MCF 10A (cell line): ENCODE results near the gene ALOXE3. TPM values are rescaled to one million over a fixed set of nuclear protein-coding genes. Genes with fewer than 3 reads are reported as not detected.

Source experiments
- BruUV-seq: library from RNA; stranded (reverse); fragments of 400-500 nt; replicated peaks from 2 replicates; lab custom pipeline; 2021; lab: Mats Ljungman, UMichigan
- CTCF ChIA-PET: fragments of 300-600 bp; sonication (Branson Sonifier 250); formaldehyde crosslinking; extraction: SDS; loops from one replicate; lab custom pipeline; 2021; ENCODE audit warnings: antibody characterized with exemption, inconsistent platforms; lab: Yijun Ruan, JAX
- POLR2A ChIA-PET: fragments of 300-600, 350-650 bp; sonication (Branson Sonifier 250); formaldehyde crosslinking; extraction: SDS; loops from one replicate; lab custom pipeline; 2020; ENCODE audit warnings: antibody characterized with exemption, inconsistent platforms; lab: Yijun Ruan, JAX
- DNase-seq: peaks from one replicate; pipeline ENCODE4 v3.0.0-alpha.2; 2018; ENCODE audit not compliant: unreplicated experiment
- H3K27ac Mint-ChIP-seq: one replicate; pipeline ENCODE4 v1.8.0; 2022; ENCODE audit warnings: mild to moderate bottlenecking, low read depth, mixed read lengths; ENCODE audit not compliant: unreplicated experiment
- H3K27me3 Mint-ChIP-seq: one replicate; pipeline ENCODE4 v1.8.0; 2022; ENCODE audit warnings: mixed read lengths; ENCODE audit not compliant: insufficient read depth, unreplicated experiment
- H3K36me3 Mint-ChIP-seq: one replicate; pipeline ENCODE4 v1.8.0; 2022; ENCODE audit warnings: mild to moderate bottlenecking, moderate library complexity, mixed read lengths; ENCODE audit not compliant: insufficient read depth, unreplicated experiment
- H3K4me1 Mint-ChIP-seq: one replicate; pipeline ENCODE4 v1.8.0; 2022; ENCODE audit warnings: mixed read lengths; ENCODE audit not compliant: insufficient read depth, unreplicated experiment
- H3K4me3 Mint-ChIP-seq: one replicate; pipeline ENCODE4 v1.8.0; 2022; ENCODE audit warnings: mild to moderate bottlenecking, moderate library complexity, mixed read lengths; ENCODE audit not compliant: unreplicated experiment
- H3K9me3 Mint-ChIP-seq: one replicate; pipeline ENCODE4 v1.8.0; 2022; ENCODE audit warnings: mixed read lengths; ENCODE audit not compliant: unreplicated experiment
- intact Hi-C: fragments of 100-400 bp; cut with micrococcal nuclease; formaldehyde crosslinking; loops from 2 replicates; pipeline ENCODE4 v1.14.1; 2022
- total RNA-seq: library from RNA; stranded (reverse); gene quantifications from 2 replicates; pipeline ENCODE4 v1.2.3, GENCODE V29; 2022
- TF ChIP-seq, protein P1 (sequence below): fragments of 200-600 bp; IDR thresholded peaks from one replicate; pipeline ENCODE4 v1.8.0; 2022; ENCODE audit warnings: antibody characterized with exemption, mild to moderate bottlenecking; ENCODE audit not compliant: unreplicated experiment

ALOXE3 gene
- total RNA-seq, 1 experiment from 2014 or later = 13.1 TPM

DNA sequence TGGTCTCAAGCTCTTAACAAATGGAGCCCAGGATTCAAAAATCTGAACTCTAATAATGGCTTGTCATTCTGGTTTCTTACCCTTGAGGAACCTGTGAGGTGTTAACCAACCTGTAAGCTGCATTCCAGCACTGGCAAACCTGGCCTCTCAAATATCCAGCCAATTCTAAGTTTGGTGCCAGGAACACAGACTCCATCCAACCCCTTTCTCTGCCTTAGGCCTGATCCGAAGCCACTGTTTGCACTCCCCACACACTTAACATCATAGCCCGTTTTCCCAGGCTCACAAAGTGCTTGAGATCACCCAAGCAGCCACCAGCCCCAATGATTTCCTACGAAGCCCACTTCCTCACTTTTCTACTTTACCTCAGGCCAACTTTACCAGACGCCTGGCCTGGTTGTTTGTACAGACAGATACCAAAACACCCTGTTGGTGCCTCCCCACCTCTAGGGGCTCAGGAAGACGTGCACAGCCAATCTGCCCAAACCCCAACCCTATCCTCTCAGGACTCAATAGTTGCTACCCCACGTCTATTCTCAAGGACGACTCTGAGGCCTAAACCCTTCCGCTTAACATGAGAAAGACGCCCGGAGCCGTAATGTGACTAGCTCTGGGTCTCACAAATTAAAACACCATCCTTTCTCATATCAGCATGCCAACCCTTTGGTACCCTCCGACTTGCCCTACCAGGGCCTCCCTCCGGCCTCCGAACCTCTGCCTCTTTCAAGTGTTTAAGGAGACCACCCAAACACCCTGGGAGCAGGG is 37.1 kb upstream of the ALOXE3 start:
- intact Hi-C loops = loop anchor here (2.0 kb wide), 1 partner anchor 31 kb away; no protein-coding TSS in a partner anchor
- Mint-ChIP-seq H3K4me3 (no peak overlapping the region), H3K36me3 (peaks cover 16% of the 10 kb centered on the region), H3K27me3 (no peaks in the 10 kb centered on the region), H3K9me3 (no peaks in the 10 kb centered on the region), H3K4me1 (peaks cover 32% of the 10 kb centered on the region), H3K27ac (no peak overlapping the region)
- CTCF ChIA-PET = interaction anchor here (0.6 to 8.7 kb wide), 7 partner anchors 14 to 80 kb away, joined by 3 to 59 read pairs (median 3); partner anchors contain the start of gene ALOXE3
- DNase-seq = no peak
- no TSS peak for BruUV-seq
- TF ChIP-seq, protein P1, sequence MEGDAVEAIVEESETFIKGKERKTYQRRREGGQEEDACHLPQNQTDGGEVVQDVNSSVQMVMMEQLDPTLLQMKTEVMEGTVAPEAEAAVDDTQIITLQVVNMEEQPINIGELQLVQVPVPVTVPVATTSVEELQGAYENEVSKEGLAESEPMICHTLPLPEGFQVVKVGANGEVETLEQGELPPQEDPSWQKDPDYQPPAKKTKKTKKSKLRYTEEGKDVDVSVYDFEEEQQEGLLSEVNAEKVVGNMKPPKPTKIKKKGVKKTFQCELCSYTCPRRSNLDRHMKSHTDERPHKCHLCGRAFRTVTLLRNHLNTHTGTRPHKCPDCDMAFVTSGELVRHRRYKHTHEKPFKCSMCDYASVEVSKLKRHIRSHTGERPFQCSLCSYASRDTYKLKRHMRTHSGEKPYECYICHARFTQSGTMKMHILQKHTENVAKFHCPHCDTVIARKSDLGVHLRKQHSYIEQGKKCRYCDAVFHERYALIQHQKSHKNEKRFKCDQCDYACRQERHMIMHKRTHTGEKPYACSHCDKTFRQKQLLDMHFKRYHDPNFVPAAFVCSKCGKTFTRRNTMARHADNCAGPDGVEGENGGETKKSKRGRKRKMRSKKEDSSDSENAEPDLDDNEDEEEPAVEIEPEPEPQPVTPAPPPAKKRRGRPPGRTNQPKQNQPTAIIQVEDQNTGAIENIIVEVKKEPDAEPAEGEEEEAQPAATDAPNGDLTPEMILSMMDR = no peak
- POLR2A ChIA-PET = interaction anchor here (0.6 to 16.5 kb wide), 34 partner anchors 9 to 913 kb away, joined by 3 to 429 read pairs (median 6); partner anchors contain the start of genes ALOXE3, AURKB, BORCS6 and CNTROB

DNA sequence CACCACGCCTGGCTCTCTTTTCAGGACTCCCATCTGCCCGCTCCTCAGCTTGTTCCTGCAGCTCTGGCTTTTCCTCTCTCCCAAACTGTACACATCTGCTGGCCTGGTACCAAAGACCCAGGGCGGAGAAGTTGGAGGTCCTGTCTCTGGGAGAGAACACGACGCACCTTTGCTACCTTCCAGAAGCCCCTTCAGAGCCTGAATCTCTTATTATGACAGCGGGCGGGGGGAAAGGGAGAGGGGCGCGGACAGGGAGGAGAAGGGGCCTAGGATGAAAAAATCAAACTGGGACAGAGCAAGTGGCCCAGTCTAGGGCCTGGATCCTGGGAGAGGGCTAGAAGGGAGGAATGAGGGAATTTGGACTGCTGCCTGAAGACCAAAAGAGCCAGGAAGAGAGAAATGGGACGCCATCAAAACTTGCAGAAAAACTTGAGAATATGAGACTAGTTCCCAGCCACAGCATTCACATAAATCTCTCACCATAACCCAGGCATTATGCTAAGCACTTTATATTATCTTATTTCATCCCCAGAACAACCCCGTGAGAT is 36.4 kb upstream of the ALOXE3 start:
- intact Hi-C loops = loop anchor here (2.0 kb wide), 1 partner anchor 32 kb away; no protein-coding TSS in a partner anchor
- H3K36me3 Mint-ChIP-seq = peaks cover 16% of the 10 kb centered on the region
- TF ChIP-seq, protein P1 = no peak
- no peaks in the 10 kb centered on the region for H3K27me3 Mint-ChIP-seq
- H3K4me1 Mint-ChIP-seq = peaks cover 32% of the 10 kb centered on the region
- ChIA-PET POLR2A (interaction anchor here (0.6 to 16.5 kb wide), 24 partner anchors 9 to 912 kb away, joined by 3 to 429 read pairs (median 8); partner anchors contain the start of genes ALOXE3, AURKB, BORCS6 and CTC1), CTCF (interaction anchor here (0.6 to 8.7 kb wide), 4 partner anchors 16 to 97 kb away, joined by 3 to 59 read pairs (median 4); no protein-coding TSS in a partner anchor)
- no peak for DNase-seq
- no peak overlapping the region for H3K4me3 Mint-ChIP-seq
- H3K27ac Mint-ChIP-seq = no peak overlapping the region
- no peaks in the 10 kb centered on the region for H3K9me3 Mint-ChIP-seq
- BruUV-seq = TSS peak; percentile 60

DNA sequence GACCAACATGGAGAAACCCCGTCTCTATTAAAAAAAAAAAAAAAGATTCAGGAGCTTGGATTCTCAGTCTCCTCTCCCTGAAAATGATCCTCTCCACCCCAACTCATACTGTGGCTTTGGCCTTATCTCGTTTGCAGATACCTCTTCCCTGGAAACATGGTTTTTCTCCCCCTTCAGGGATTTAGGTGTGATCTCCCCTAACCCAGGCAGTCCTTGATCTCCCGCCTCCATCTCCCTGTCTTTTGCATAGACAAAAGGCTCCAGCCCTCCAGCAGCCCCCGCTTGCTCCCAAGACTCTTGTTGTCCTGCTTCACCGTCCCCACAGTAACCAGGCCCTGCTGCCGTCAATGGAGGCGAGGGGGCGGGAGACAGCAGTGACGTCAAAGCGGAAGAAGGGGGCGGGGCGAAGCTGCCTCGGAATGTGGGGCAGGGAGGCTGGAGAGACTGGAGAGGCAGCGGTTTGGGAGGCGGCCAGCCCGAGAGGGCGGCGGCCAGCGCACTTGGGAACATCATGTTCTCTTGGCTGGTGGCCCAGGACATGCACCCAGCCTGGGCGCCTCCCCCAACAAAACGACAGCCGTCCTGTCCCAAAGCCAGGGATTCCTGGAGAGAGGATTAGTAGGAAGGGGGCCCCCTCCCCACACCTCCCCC is 35.8 kb upstream of the ALOXE3 start:
- peaks cover 15% of the 10 kb centered on the region for H3K36me3 Mint-ChIP-seq
- TF ChIP-seq, protein P1 = no peak
- H3K4me3 Mint-ChIP-seq = no peak overlapping the region
- H3K27me3 Mint-ChIP-seq = no peaks in the 10 kb centered on the region
- H3K4me1 Mint-ChIP-seq = peaks cover 33% of the 10 kb centered on the region
- ChIA-PET CTCF (interaction anchor here (0.6 to 8.7 kb wide), 5 partner anchors 11 to 145 kb away, joined by 3 to 59 read pairs (median 3); no protein-coding TSS in a partner anchor), POLR2A (interaction anchor here (0.6 to 16.5 kb wide), 24 partner anchors 10 to 720 kb away, joined by 3 to 429 read pairs (median 6); partner anchors contain the start of genes ALOXE3, BORCS6, CTC1 and HES7)
- no peak overlapping the region for H3K27ac Mint-ChIP-seq
- intact Hi-C loops = loop anchor here (2.0 kb wide), 1 partner anchor 33 kb away; no protein-coding TSS in a partner anchor
- BruUV-seq = no TSS peak
- peak; percentile 100 for DNase-seq
- H3K9me3 Mint-ChIP-seq = no peaks in the 10 kb centered on the region
